ENCODE results near the gene PCDHGA5. TPM values are rescaled to one million over a fixed set of nuclear protein-coding genes. Genes with fewer than 3 reads are reported as not detected.
A peak's percentile ranks its signal among the peaks of the same experiment; 100 is the strongest.

Gene PCDHGA5
- total and polyA plus RNA-seq, 12 donors, result 0.59 to 9.7 (median 6.9) TPM

DNA sequence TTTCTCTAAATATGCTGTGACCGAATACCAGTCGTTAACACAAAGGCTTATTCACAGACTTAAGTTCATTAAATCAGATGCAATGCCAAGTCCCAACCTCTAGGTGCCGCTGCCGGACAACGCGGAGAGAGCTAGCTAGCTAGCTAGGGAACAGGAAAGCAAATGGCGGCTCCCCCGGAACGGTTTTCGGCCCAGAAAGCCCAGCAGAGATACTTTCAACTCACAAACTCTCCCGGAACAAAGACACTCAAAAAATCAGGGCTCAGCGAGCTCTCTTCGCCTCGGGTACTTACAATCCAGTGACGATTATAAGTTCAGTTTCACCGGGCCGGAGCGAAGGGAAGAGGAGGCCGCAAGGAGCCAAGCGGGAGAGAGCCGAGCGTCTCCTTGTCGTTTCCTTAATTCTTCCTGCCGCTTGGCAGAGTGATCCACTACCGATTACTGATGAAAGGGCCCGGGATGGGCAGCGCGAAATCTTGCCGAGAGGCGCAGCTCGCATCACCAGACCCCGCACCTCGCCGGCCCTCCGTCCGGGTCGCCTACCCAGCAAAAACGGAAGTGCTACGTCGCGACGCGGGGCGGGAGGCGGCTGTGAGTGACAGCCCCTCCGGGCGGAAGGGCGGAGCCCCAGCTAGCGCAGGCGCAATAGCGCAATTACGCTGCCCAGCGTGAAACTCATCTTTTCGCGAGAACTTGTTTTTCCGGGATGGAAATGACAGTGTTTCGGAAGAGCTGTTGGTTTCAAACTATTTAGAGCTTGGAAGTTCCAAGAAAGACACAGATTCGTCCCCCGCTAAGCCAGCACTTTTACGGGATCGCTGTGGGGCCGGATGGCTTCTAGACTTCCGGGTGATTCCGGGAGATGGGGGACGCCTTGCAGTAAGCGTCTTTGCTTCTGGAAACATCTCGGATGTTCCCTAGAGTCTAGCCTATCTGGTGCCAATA, 43.5 kb upstream of the PCDHGA5 start, which contains the start of gene TAF7:
Gene TAF7 (minus strand): TSS at position 560 of the 945 bp plus-strand sequence. CDS start 740 bp downstream, outside the sequence.
- Histone ChIP-seq H3K36me3 (peaks cover 0 to 46% (median 21%) of the 10 kb centered on the region in 9 donors), H3K27me3 (no peaks in the 10 kb centered on the region), H3K27ac (peak within 1 kb of the TSS; percentile 87 to 99 (median 92)), H3K4me1 (peaks cover 0 to 23% (median 13%) of the 10 kb centered on the region in 9 donors), H3K4me3 (peak within 1 kb of the TSS; percentile 56 to 96 (median 72)), H3K9me3 (peaks cover 0 to 76% (median 45%) of the 10 kb centered on the region in 11 donors)
- 1 to 2% methylated on average over 67 of the region's 67 CpGs for WGBS, 2 donors
- ATAC-seq (peak; percentile 99 to 100 (median 100)), DNase-seq (peak; percentile 90 to 93)
- peak; percentile 79 to 92 (median 87) for TF ChIP-seq CTCF (IDR thresholded peaks at IDR 0.05)
- intact Hi-C loops (cut with DNase I), result loop anchor here in 6 of 10 donors (2.0 to 10.0 kb wide), 7 partner anchors 76 to 918 kb away; partner anchors contain the start of genes ANKHD1 (in 1 of the 6), PCDHB12 (in 1 of the 6) and PCDHB15 (in 1 of the 6)

DNA sequence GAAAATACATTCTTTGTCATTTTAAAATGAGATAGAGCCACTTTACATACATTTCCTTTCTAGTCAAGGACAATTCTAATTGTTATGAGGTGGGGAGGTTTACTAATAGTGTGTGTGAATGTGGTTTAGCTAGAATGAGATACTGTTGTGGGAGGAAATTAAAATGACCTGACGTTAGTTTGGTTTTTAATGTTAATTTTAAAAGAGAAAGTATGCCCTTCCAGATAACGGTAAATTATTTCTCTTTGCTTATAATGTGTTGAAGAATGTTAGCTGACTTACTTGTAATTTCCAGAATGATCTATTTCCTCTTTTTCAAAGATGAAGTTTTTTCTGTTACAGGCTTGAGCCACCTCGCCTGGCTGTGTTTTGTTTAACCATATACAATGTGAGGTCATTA, 41.7 kb upstream of the PCDHGA5 start:
- ATAC-seq, result no peak
- H3K4me1 ChIP-seq, result peaks cover 0 to 31% (median 13%) of the 10 kb centered on the region in 9 donors
- H3K4me3 ChIP-seq, result no peak overlapping the region
- no peak for DNase-seq
- peaks cover 0 to 31% (median 21%) of the 10 kb centered on the region in 9 donors for H3K36me3 ChIP-seq
- H3K27me3 ChIP-seq, result peaks cover 0 to 4% (median 0%) of the 10 kb centered on the region in 7 donors
- 86 to 95% methylated on average over 3 of the region's 3 CpGs for WGBS, 2 donors
- TF ChIP-seq CTCF (IDR thresholded peaks at IDR 0.05), result no peak
- intact Hi-C loops (cut with DNase I), result loop anchor here in 5 of 10 donors (5.0 to 10.0 kb wide), 5 partner anchors 77 to 920 kb away; partner anchors contain the start of genes ANKHD1 (in 1 of the 5), PCDHB12 (in 1 of the 5) and PCDHB15 (in 1 of the 5)
- no peak overlapping the region for H3K27ac ChIP-seq
- peaks cover 0 to 75% (median 33%) of the 10 kb centered on the region in 11 donors for H3K9me3 ChIP-seq

DNA sequence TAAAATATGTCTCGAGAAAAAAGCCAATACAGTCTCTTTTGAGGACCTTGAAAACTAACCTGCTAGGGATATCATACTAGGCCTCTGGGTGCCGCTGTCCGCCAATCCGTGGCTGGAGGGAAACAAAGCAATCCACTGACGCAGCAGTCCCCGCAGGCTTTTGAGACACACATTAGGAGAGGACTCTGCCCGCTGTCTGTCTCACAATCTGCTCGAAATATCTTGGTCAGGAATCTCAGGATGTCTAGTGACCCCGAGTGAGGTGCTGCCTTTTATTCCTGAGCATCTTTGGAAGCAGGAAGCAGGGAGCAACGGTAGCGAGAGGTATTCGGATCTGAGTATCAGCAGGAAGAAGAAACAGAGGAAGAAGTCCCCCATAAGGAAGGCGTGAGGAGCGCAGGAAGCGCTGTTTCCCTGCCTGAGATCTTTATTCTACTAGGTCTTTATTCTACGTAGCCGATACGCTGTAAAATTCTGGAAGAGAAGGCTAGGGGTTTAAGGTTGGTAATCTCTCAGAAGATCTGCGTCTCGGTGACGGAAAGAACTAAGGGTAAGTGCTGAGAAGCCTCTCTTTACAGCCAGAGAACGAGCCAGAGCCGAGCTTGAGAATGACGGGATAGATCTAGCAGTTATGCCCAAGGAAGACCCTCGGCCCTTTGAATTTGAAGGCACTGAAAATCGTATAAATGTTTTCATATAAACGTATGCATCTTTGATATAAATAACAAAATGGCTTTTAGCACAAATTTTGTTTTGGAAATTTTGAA, 37.7 kb upstream of the PCDHGA5 start:
- Histone ChIP-seq H3K9me3 (peaks cover 0 to 78% (median 5%) of the 10 kb centered on the region in 11 donors), H3K27me3 (peaks cover 0 to 15% (median 0%) of the 10 kb centered on the region in 7 donors), H3K4me1 (peaks cover 0 to 19% (median 0%) of the 10 kb centered on the region in 9 donors), H3K4me3 (peak overlapping the region; percentile 29 to 63 (median 50)), H3K36me3 (peaks cover 0 to 5% (median 0%) of the 10 kb centered on the region in 9 donors), H3K27ac (peak overlapping the region; percentile 5 to 83 (median 77))
- peak; percentile 38 to 73 (median 58) for TF ChIP-seq CTCF (IDR thresholded peaks at IDR 0.05)
- DNase-seq, result peak; percentile 70 to 75
- peak; percentile 76 to 96 (median 88) for ATAC-seq
- WGBS, 2 donors, result 5 to 7% methylated on average over 27 of the region's 27 CpGs
- intact Hi-C loops (cut with DNase I), result loop anchor here in 5 of 10 donors (5.0 to 10.0 kb wide), 4 partner anchors 81 to 239 kb away; partner anchors contain the start of genes PCDHB12 (in 1 of the 5) and PCDHB15 (in 1 of the 5)
